GM18505 (cell line): ENCODE data around the gene CCND1.

ENCODE experiments used
- ATAC-seq: cut with Tn5 transposase; IDR thresholded peaks from one replicate; pipeline ENCODE4 v1.9.1; 2021; ENCODE audit not compliant: unreplicated experiment
- POLR2A ChIP-seq: IDR thresholded peaks from 4 replicates; pipeline ENCODE4 v1.6.1; 2011; ENCODE audit warnings: borderline replicate concordance; ENCODE audit not compliant: insufficient read depth, insufficient read length; ENCODE audit errors: extremely low read depth

The CCND1 gene

DNA sequence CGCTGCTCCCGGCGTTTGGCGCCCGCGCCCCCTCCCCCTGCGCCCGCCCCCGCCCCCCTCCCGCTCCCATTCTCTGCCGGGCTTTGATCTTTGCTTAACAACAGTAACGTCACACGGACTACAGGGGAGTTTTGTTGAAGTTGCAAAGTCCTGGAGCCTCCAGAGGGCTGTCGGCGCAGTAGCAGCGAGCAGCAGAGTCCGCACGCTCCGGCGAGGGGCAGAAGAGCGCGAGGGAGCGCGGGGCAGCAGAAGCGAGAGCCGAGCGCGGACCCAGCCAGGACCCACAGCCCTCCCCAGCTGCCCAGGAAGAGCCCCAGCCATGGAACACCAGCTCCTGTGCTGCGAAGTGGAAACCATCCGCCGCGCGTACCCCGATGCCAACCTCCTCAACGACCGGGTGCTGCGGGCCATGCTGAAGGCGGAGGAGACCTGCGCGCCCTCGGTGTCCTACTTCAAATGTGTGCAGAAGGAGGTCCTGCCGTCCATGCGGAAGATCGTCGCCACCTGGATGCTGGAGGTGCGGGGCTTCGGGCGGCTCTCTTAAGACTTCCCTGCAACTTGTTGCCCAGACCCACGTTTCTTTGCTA lies at the start of gene CCND1:
CCND1 (plus strand) TSS at position 162 of the 587 bp plus-strand sequence; CDS start at position 320, 158 bp downstream.
- peak; percentile 47 for TF ChIP-seq POLR2A
- no peak for ATAC-seq

DNA sequence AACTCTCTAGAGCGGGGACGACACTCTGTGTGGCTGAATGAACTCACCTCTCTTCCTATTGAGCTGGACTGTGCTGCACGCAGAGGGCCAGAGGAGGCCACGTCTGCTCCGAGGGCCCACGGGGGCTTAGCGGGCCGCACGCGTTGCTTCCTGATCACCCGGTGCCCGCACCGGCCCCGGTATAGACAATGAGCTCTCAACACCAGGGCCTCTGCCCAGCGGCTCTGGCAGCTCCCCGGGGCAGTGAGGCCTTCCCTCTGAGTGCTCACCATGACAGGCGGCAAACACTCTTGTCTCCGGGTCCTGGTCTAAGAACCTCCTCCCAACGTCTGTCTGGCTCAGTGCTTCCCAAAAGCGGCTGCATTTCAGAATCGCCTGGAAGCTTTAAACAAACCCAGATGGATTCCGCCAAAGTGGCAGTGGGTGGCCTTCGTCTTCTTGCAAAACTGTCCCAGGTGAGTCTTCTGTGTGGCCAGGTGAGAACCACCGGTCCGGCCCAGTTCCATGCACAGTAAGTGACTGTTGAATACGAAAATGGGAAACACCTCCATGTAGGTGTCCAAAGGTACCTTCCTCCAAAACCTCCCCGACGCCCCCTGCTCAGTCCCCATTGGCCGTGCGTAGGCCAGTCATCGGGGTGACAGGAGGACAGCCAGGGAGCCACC lies 47.8 kb upstream of the CCND1 start:
- TF ChIP-seq POLR2A = no peak
- no peak for ATAC-seq

DNA sequence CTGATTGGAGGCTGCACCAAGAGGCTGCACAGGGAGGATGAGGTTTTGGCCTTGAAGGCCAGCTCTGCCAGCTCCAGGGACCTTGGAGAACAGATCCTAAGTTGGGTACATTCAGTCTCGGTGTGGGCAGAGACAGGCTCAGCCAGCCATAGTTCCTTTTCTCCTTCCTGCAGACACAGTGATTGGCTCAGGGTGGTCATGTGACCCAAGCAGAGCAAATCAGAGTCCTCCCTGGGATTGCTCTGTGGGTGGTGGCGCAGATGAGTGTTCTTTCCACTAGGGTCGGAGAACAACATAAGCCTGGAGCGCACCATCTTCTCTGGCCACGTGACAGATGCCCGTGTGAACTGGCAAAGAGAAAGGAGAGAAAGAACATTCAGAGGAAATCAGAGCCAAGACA lies 47.1 kb upstream of the CCND1 start:
- ATAC-seq = no peak
- no peak for TF ChIP-seq POLR2A

DNA sequence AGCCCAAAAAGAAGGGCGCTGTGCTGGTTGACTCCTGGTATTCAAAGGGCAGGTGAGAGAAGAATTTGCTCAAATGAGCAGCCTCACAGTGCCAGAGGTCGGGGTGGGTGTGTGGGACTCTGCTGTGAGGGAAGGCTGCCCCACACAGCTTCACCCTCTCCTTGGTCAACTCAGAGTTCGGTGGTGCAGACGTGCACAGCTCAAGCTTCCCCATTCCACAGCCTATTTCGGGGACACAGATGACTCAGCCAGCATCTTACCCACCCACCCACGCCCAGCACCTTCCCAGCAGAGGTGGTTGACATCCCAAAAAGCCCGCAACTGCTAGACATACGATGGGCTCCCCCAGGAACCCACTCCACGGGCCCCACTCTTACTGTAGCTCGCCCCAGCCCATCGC lies 46.5 kb upstream of the CCND1 start:
- no peak for TF ChIP-seq POLR2A

DNA sequence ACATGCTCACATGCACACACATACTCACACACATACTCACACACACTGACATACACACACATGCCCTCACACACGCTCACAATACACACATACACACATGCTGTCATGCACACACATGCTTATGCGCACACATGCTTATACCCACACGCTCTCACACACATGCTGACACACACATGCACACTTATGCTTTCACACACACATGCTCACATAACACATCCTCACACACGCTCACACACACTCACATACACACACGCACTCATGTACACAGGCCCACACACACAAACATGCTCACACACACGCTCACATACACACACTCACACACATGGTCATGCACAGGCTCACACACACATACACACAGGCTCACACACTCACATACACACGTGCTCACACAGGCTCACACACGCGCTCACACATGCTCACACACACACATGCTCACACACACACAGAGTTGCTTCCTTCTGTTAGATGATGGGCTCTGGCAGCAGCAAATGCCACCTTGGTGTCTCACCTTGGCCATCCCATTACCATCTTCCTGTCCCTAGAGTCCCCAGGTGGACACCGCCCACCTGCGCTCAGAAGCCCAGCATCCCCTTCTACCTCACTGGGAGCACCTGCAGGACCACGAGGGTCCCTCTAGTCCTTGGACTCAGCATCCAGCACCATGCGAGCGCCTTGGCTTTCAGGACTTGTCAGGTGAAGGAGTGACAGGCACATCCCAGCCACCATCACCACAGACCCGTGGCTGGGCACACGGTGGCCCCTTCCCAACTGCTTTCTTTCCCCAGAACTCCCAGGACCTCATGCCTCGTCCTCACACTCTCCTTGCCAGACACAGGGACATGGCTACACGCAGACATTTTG lies 44.9 kb upstream of the CCND1 start:
- TF ChIP-seq POLR2A = no peak
- no peak for ATAC-seq

More for the DNA sequence above, 46.5 kb upstream of the CCND1 start:
- no peak for ATAC-seq

DNA sequence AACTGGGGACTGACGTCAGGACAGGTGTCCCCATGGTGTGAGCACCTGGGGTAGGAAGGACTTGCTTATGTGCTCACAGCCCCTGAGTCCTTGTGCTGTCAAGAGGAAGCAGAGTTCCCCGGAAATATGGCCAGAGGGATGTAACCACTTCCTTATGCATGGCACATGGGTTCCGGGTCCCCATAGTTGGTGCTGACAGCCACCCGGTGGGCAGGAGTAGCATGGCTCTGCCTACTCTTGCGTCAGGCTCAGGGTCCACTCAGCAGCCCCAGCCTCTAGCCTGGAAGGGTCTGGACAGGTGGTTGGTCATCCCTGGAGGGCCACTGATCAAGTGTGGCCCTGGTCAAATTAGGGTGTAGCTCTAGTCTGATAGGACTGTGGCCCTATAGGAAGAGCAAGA lies 42.8 kb upstream of the CCND1 start:
- no peak for ATAC-seq
- no peak for TF ChIP-seq POLR2A

DNA sequence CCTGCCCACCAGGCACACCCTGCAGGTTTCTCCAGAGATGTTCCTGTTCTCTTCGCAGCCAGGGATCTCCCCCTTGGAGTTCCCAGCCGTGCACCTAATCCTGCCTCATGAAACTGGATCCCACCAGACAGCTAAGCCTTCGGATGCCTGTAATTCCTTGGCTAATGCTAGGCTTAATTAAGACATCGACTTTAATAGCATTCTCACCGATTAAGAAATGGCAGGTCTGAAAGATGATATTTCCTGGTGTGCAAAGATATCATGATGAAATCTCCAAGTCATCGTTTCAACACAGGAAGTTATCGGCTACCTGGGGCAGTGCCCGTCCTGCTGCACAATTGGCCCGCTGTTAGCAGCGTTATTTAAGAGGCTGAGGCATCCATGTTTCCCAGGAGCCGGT lies 41.5 kb upstream of the CCND1 start:
- ATAC-seq = no peak
- no peak for TF ChIP-seq POLR2A

DNA sequence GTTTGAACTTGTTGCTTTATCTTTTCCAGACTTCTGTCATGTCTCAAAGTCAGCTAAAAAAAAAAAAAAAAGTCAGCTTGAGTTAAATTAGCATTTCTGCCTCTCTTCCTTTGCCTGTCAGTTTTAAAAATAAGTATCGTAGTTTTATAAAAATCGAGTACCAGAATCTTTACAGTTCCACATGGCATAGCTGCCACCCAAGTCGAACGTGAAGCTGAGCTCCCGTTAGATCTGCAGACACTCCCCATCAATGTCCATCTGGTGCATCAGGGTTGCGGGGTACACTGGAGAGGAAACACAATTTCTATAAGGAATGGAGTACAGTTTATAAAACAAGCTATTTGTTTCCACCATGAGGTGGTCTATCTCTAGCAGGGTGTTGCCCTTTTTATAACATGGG lies 41.0 kb upstream of the CCND1 start:
- ATAC-seq = no peak
- TF ChIP-seq POLR2A = no peak

DNA sequence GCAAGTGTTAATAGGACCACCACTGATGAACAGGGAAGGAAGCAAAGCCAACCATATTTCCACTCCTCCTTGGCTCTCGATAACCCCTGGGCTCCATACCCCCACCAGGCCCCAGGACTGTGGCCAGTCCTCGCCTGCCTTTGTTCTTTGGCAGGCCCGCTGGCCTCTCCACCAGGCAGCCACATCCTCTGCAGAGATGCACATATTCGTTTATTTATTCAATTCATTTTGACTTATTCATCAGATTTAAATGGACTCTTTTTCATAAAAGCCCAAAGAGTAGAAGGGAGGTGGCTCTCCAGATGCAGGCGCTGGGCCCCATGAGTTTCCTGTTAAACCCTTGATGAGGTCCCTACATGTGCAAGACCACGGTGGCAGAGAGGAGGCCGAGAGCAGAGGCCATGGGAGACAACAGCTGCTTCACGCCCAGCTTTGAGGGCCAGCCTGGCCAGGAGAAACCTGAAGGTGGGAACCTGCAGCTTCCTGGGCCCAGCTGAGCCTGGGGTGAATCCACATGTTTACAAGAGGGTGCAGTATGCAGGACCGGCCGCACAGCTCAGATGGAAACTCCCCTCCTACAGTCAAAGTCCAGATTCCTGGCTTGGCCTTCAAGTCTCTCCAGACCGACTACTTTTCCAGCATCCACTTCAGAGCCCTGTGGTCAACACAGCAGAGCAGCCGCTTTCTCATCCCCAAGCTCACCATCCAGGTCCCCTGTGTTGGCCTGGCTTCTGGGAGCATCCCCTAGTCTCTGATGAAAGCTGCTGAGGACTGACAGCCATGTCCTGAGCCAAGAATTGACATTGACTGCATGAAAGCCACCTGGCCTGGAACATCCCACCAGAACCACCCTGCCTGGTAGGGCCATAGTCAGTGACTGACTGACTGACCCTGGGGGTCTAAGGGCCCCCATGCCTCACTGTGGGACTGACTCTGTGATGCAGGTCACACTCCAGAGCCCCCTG lies 39.7 kb upstream of the CCND1 start:
- no peak for ATAC-seq
- TF ChIP-seq POLR2A = no peak

DNA sequence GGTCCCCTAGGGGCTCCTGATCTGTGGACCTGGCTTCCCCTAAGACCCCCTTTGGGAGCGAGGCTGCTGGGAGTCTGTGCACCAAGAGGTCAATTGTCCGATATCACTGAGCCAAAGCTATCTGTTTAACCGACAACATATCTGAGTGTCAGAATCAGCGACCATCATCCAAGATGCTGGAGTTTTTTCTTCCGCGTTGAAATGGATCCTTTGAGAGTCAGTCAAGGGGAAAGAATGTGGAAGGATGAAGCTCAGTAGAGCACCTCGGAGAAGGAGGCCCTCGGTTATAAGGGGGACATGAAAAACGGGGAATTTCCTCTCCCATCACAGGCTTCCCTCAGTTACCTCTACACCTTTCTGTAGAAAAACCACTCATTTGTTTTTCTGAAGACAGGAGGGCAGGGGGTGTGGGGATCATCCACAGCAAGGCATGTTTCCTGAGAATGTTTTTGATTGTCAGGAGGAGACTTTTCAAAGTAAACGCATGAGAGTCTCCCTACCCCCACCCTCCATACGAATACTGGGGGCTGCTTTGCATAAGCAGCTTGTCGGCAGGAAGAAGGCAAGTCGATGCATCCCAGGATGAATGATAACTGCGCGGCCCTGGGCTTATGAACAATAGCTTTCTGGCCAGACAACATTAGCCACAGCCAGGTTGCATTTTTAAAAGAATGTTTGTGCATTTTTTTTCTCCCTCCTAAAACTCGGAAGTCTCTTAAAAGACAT lies 37.7 kb upstream of the CCND1 start:
- ATAC-seq = no peak
- no peak for TF ChIP-seq POLR2A

DNA sequence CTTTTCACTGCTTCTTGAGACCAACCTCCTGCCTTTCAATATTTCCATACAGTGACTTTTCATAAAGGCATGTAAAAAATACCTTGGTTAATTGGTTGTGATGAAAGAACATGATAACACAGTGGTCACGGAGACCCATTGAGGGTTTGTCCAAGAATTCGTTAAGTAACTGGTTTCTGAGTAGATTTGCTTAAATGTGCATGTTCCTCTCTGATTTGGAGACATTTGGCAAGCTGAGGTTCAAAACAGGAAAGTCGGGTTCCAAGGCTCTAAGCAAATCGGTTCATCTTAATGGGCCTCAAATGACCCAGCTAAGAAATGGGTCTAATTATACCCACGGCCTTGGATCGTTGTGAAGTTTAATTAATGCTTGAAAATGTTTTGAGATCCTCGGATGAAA lies 36.9 kb upstream of the CCND1 start:
- no peak for TF ChIP-seq POLR2A

More for the DNA sequence above, 36.9 kb upstream of the CCND1 start:
- no peak for ATAC-seq
